ENCODE results near the gene TMEM240.
A peak's percentile ranks its signal among the peaks of the same experiment; 100 is the strongest.

Gene TMEM240

DNA sequence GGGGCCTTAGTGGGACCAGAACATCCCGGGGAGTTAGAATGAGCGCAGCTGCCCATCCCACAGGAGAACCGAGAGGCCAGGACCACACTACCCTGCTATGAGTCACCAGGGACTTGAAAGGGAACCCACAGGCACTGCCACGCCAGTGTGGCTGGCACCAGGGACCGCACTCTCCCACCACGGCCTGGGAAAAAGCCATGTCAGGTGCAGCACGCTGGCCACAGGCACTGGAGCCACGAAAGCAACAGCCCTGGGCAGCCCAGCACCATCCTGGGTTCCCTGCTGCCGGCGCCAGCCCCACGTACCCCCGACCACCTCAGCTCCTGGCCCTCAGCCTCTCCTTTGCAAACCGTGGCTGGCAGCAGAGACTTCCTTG is 14.1 kb upstream of the TMEM240 start:
- Histone ChIP-seq H3K9ac (ENCODE audit: insufficient read length) (no peak overlapping the region), H3K9me3 (ENCODE audit: low read depth, low read length) (no peaks in the 10 kb centered on the region), H3K4me3 (no peak overlapping the region), H3K27ac (no peak overlapping the region), H3K36me3 (ENCODE audit: insufficient read depth, low read length) (no peaks in the 10 kb centered on the region)
- TF ChIP-seq EZH2 (IDR thresholded peaks at IDR 0.05) (no peak), POLR2AphosphoS5 (IDR thresholded peaks at IDR 0.05; ENCODE audit: borderline replicate concordance, low read depth, low read length) (no peak), FOXP2 (optimal IDR thresholded peaks at IDR 0.05; ENCODE audit: control extremely low read depth, extremely low read length, insufficient read depth) (no peak)
- DNase-seq (ENCODE audit: low read depth, low spot score): no peak

DNA sequence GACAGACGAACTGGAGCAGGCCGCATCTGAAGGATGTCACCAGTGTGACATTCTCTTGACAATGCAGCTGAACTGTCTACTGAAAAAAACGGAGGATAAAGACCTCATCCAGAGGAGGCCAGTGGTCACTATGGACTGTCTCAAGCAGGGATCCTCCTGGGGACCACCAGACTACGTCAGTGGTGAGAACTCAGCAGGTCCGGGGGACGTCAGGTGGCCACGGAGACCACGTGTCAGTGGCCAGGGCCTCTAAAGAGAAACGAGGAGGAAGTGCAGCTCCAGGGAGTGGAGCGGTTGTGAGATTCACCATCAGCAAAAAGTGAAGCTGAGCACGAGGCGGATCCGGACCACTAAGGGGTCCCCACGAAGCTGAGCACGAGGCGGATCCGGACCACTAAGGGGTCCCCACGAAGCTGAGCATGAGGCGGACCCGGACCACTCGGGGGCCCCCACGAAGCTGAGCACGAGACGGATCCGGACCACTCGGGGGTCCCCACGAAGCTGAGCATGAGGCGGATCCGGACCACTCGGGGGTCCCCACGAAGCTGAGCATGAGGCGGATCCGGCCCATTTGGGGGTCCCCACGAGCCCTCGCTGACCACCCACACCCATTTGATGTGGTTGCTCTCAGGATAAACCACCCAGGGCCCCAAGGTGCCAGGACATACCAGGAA is 13.5 kb upstream of the TMEM240 start:
- Histone ChIP-seq H3K27ac (no peak overlapping the region), H3K9ac (ENCODE audit: insufficient read length) (no peak overlapping the region), H3K4me3 (no peak overlapping the region), H3K36me3 (ENCODE audit: insufficient read depth, low read length) (no peaks in the 10 kb centered on the region), H3K9me3 (ENCODE audit: low read depth, low read length) (no peaks in the 10 kb centered on the region)
- DNase-seq (ENCODE audit: low read depth, low spot score): no peak
- TF ChIP-seq POLR2AphosphoS5 (IDR thresholded peaks at IDR 0.05; ENCODE audit: borderline replicate concordance, low read depth, low read length): no peak
- TF ChIP-seq EZH2 (IDR thresholded peaks at IDR 0.05): no peak
- no peak for TF ChIP-seq FOXP2 (optimal IDR thresholded peaks at IDR 0.05; ENCODE audit: control extremely low read depth, extremely low read length, insufficient read depth)

DNA sequence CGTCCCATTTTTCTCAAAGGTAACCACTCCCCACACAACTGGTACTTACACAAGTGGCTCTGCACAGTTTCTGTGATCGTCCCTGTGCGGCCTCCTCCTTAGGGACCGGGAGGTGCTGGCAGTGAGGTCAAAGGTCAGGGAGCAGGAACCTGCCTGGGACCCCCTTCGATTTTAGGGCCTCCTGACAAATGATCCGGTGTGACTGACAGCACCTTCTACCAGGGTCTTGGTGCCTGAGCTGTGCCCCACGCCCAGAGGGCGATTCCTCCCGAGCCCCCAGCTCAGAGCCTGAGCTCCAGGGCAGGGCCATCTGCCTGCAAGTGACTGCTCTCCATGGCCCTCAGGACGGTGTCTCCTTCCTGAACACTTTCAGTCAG is 11.8 kb upstream of the TMEM240 start:
- H3K9ac ChIP-seq (ENCODE audit: insufficient read length): no peak overlapping the region
- DNase-seq (ENCODE audit: low read depth, low spot score): no peak

DNA sequence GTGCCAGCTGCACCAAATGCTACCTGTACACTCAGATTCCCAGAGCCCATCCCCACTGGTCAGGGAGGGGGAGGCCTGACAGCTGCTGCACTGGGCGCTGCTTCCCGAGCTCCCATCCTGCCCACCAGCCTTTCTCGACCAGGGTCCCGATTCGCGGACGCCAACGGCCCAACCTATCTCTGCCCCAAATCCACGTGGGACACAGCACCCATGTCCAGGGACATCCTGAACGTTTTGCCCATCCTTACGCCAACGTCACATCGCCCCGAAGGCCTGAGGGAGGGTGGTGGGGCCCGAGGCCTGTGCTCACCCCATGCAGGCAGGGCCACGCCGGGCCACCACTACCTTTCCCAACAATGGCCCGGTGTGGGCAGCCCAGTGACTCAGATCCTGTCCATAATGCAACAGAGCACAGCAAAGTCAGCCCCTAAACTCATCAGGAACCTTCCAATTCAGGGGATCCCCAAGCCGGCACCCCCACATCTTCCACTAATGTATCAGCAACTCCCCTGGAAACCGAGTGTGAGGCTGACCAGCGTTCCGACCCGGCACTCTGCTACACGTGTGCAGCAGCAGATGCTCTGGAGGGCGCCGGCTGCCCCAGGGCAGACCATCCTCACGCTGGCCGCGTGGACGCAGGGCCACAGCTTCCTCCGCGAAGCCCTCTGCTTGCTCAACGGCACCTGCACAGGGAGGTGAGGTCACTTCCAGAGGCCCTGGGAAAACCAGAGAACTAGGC is 11.3 kb upstream of the TMEM240 start:
- Histone ChIP-seq H3K4me3 (no peak overlapping the region), H3K9me3 (ENCODE audit: low read depth, low read length) (no peaks in the 10 kb centered on the region), H3K36me3 (ENCODE audit: insufficient read depth, low read length) (no peaks in the 10 kb centered on the region), H3K9ac (ENCODE audit: insufficient read length) (no peak overlapping the region), H3K27ac (no peak overlapping the region)
- TF ChIP-seq FOXP2 (optimal IDR thresholded peaks at IDR 0.05; ENCODE audit: control extremely low read depth, extremely low read length, insufficient read depth) (no peak), EZH2 (IDR thresholded peaks at IDR 0.05) (no peak), POLR2AphosphoS5 (IDR thresholded peaks at IDR 0.05; ENCODE audit: borderline replicate concordance, low read depth, low read length) (no peak)
- no peak for DNase-seq (ENCODE audit: low read depth, low spot score)

More for the DNA sequence above, 11.8 kb upstream of the TMEM240 start:
- H3K27ac ChIP-seq: no peak overlapping the region
- H3K36me3 ChIP-seq (ENCODE audit: insufficient read depth, low read length): no peaks in the 10 kb centered on the region
- H3K4me3 ChIP-seq: no peak overlapping the region
- TF ChIP-seq POLR2AphosphoS5 (IDR thresholded peaks at IDR 0.05; ENCODE audit: borderline replicate concordance, low read depth, low read length) (no peak), EZH2 (IDR thresholded peaks at IDR 0.05) (no peak), FOXP2 (optimal IDR thresholded peaks at IDR 0.05; ENCODE audit: control extremely low read depth, extremely low read length, insufficient read depth) (no peak)
- H3K9me3 ChIP-seq (ENCODE audit: low read depth, low read length): no peaks in the 10 kb centered on the region

DNA sequence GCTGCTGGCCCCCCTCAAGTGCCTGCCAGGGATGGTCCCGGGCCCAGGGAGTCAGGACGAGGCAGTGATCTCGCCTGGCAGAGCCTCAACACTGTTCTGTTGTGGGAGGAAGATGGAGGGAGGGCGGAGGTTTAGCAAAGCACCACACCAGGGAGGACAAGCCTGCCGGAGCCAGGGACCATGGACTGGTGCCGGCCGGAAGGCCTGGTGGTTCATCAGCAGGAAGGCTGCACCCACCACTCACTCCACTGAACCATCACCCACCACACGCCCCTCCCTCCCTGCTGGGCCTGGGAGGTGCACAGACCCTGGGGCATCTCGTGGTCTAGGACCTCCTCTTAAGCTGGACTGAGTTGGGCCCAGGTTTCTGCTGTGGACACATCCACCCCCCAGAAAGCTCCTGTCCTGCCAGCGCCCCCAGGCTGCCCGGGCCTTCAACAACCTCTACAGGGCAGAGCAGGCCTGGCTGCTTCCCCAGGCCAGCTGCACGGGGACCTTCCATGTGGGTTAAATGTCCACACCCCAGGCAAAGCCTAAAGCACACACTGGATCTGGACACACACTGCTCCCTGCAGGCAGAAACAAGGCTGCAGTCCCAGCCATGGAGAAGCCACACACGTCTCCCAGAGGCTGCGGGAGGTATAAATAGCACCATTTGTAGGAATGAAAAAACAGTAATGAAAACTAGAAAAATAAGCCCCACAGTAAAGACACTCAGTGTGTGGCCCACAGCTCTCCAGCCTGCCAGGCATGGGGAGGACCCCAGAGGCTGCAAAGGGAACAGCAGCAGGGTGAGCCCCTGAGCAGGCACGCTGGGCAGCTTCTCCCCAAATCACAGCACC is 10.4 kb upstream of the TMEM240 start:
- no peaks in the 10 kb centered on the region for H3K36me3 ChIP-seq (ENCODE audit: insufficient read depth, low read length)
- no peak for DNase-seq (ENCODE audit: low read depth, low spot score)
- TF ChIP-seq POLR2AphosphoS5 (IDR thresholded peaks at IDR 0.05; ENCODE audit: borderline replicate concordance, low read depth, low read length): no peak
- no peak for TF ChIP-seq EZH2 (IDR thresholded peaks at IDR 0.05)
- no peak for TF ChIP-seq FOXP2 (optimal IDR thresholded peaks at IDR 0.05; ENCODE audit: control extremely low read depth, extremely low read length, insufficient read depth)
- H3K9ac ChIP-seq (ENCODE audit: insufficient read length): no peak overlapping the region
- no peak overlapping the region for H3K4me3 ChIP-seq
- peak overlapping the region; percentile 54; the same call in 1 of the 2 replicates for H3K27ac ChIP-seq
- H3K9me3 ChIP-seq (ENCODE audit: low read depth, low read length): no peaks in the 10 kb centered on the region

DNA sequence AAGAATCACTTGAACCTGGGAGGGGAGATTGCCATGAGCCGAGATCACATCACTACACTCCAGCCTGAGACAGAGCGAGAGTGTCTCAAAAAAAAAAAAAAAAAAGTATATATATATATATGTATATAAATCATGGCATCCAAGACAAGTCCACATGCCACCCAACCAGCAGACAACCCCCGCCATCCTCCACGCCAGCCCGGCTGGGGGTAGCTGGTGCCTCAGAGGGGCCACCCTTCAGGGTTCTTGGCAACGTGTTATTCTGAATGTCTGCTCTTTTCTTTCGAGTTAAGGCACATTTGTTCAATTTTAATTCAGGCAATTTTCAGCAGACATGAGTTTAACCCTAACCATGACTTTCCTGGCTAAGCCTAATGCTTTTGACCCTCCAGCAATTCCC is 9.7 kb upstream of the TMEM240 start:
- H3K4me3 ChIP-seq: no peak overlapping the region
- H3K27ac ChIP-seq: 0 out of 2 replicates have a peak overlapping the region, but pooled peaks have one; percentile 54
- no peak overlapping the region for H3K9ac ChIP-seq (ENCODE audit: insufficient read length)
- H3K9me3 ChIP-seq (ENCODE audit: low read depth, low read length): no peaks in the 10 kb centered on the region
- DNase-seq (ENCODE audit: low read depth, low spot score): no peak
- TF ChIP-seq EZH2 (IDR thresholded peaks at IDR 0.05) (no peak), FOXP2 (optimal IDR thresholded peaks at IDR 0.05; ENCODE audit: control extremely low read depth, extremely low read length, insufficient read depth) (no peak), POLR2AphosphoS5 (IDR thresholded peaks at IDR 0.05; ENCODE audit: borderline replicate concordance, low read depth, low read length) (no peak)
- H3K36me3 ChIP-seq (ENCODE audit: insufficient read depth, low read length): no peaks in the 10 kb centered on the region

DNA sequence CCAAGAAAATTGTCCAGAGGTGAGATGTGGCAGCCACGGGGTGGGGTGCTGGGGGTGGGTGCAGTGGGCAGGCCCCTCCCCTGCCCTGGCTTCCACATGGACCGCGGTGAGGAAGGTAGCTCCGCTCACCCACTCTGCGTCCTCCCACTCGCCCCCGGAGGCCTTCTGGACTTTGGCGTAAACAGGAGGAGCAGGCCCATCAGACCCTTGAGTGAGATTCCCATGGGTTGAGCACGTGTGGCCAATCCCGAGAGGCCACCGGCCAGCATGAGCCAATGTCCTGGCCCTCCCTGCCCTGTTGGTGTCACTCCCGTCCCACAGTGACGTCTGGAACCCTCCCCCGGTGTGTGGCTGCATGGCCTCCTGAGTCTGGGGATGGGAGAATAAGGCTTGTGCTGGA is 8.2 kb upstream of the TMEM240 start:
- DNase-seq (ENCODE audit: low read depth, low spot score): no peak
- Histone ChIP-seq H3K27ac (no peak overlapping the region), H3K9me3 (ENCODE audit: low read depth, low read length) (no peaks in the 10 kb centered on the region), H3K9ac (ENCODE audit: insufficient read length) (no peak overlapping the region), H3K4me3 (no peak overlapping the region), H3K36me3 (ENCODE audit: insufficient read depth, low read length) (no peaks in the 10 kb centered on the region)
- TF ChIP-seq POLR2AphosphoS5 (IDR thresholded peaks at IDR 0.05; ENCODE audit: borderline replicate concordance, low read depth, low read length) (no peak), FOXP2 (optimal IDR thresholded peaks at IDR 0.05; ENCODE audit: control extremely low read depth, extremely low read length, insufficient read depth) (no peak)

DNA sequence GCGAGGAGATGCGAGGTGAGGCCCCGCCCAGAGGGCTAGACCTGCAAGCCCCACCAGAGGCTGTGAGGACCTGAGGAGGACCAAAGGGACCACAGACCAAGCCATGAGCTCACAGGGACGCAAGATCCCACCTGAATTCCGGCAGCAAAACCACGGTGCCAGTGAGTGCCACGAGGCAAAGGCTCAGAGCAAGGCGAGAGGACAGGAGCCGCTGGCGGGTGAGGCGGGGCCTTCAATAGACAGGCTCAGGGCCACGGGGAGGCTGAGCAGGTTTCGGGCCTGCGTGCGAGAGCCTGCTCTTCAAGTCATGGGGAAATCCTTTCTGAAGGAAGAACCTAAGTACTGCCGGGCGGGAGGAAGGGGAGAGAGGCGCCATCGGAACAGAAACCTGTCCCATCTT is 7.1 kb upstream of the TMEM240 start:
- Histone ChIP-seq H3K4me3 (no peak overlapping the region), H3K9me3 (ENCODE audit: low read depth, low read length) (no peaks in the 10 kb centered on the region), H3K36me3 (ENCODE audit: insufficient read depth, low read length) (no peaks in the 10 kb centered on the region), H3K9ac (ENCODE audit: insufficient read length) (no peak overlapping the region), H3K27ac (no peak overlapping the region)
- DNase-seq (ENCODE audit: low read depth, low spot score): no peak
- no peak for TF ChIP-seq EZH2 (IDR thresholded peaks at IDR 0.05)
- TF ChIP-seq FOXP2 (optimal IDR thresholded peaks at IDR 0.05; ENCODE audit: control extremely low read depth, extremely low read length, insufficient read depth): no peak
- TF ChIP-seq POLR2AphosphoS5 (IDR thresholded peaks at IDR 0.05; ENCODE audit: borderline replicate concordance, low read depth, low read length): no peak

All from SK-N-MC (cell line).